Aorta (tissue), 5 donors: ENCODE data around the gene MED27. TPM values are rescaled to one million over a fixed set of nuclear protein-coding genes. Genes with fewer than 3 reads are reported as not detected.
"Not testable (repeated sequence)": the region's sequence is repeated elsewhere in the genome, so short reads cannot be mapped to it uniquely, and the experiment has no call there.

Experiments used
- ATAC-seq: fragments of 200-7000 bp; cut with Tn5 transposase; one replicate; pipeline ENCODE4 v1.9.1; 2022; ENCODE audit warnings: moderate library complexity; ENCODE audit not compliant: low FRiP score
- DNase-seq, 2 donors: peaks; one replicate each; pipeline ENCODE4 v3.0.0-alpha.2; 2020
- H3K27ac ChIP-seq, 2 donors: one replicate each; pipeline ENCODE4 v1.5.1; 2013; ENCODE audit warnings: low read length in 2 of 2, mild to moderate bottlenecking in 2 of 2, moderate library complexity in 2 of 2, control low read depth in 1 of 2, inconsistent platforms in 1 of 2, low read depth in 1 of 2
- H3K27me3 ChIP-seq, 2 donors: one replicate each; pipeline ENCODE4 v1.6.1; 2013; ENCODE audit warnings: control low read depth in 1 of 2, low read length in 1 of 2, mild to moderate bottlenecking in 1 of 2, moderate library complexity in 1 of 2; ENCODE audit not compliant: insufficient read depth in 2 of 2, control insufficient read depth in 1 of 2
- H3K36me3 ChIP-seq, 2 donors: one replicate each; pipeline ENCODE4 v1.6.1; 2013; ENCODE audit warnings: control low read depth in 1 of 2, low read length in 1 of 2, mild to moderate bottlenecking in 1 of 2; ENCODE audit not compliant: insufficient read depth in 2 of 2, control insufficient read depth in 1 of 2
- H3K4me1 ChIP-seq, 2 donors: one replicate each; pipeline ENCODE4 v1.6.1; 2013; ENCODE audit warnings: low read length in 2 of 2, control low read depth in 1 of 2, mild to moderate bottlenecking in 1 of 2, moderate library complexity in 1 of 2; ENCODE audit not compliant: insufficient read depth in 2 of 2, control insufficient read depth in 1 of 2
- H3K4me3 ChIP-seq, 2 donors: one replicate each; pipeline ENCODE4 v1.5.1; 2013; ENCODE audit warnings: low read length in 2 of 2, control low read depth in 1 of 2, mild to moderate bottlenecking in 1 of 2
- H3K9me3 ChIP-seq: one replicate; pipeline ENCODE4 v1.6.1; 2013; ENCODE audit warnings: mild to moderate bottlenecking, low read length; ENCODE audit not compliant: control insufficient read depth
- WGBS, 2 donors: extraction: QIAGEN DNeasy Blood & Tissue Kit; methylation state at CpG; one replicate each; pipeline ENCODE4 v1.1.7; 2013; 5-methylcytosine and 5-hydroxymethylcytosine counted together
- intact Hi-C, 2 donors: fragments of 100-400 bp; cut with DNase I; formaldehyde crosslinking; loops; one replicate each; pipeline versions ENCODE4 v1.14.2 to v1.15.0; 2022
- polyA plus RNA-seq, 2 donors: library from polyadenylated mRNA; stranded (reverse); fragments of 200-250 nt; gene quantifications; one replicate each; pipeline ENCODE4 v1.2.3, GENCODE V29; 2013
- total RNA-seq, 2 donors: library from RNA; stranded (reverse); fragmentation: NEBNext Ultra II Directional; extraction: Animal tissue kit (Norgen Biotek cat#: 25700); gene quantifications; one replicate each; pipeline ENCODE4 v1.2.1, GENCODE V29; 2021
- donor health status: healthy with polysubstance abuse.
- donor health status: Bipolar disorder and iron deficiency.
- donor health status: DM: no; HTN: no; CAD: no.
- donor health status: DM: no; HTN: no; CAD: no.
- donor health status: DM: yes; HTN: yes; CAD: no.

MED27 gene
- total and polyA plus RNA-seq, 4 donors = 15.5 to 25.1 (median 20.9) TPM

- Histone ChIP-seq H3K4me1 (no peaks in the 10 kb centered on the region), H3K27ac (no peak overlapping the region), H3K9me3 (no peaks in the 10 kb centered on the region), H3K36me3 (no peaks in the 10 kb centered on the region), H3K4me3 (no peak overlapping the region), H3K27me3 (no peaks in the 10 kb centered on the region)
- DNase-seq (no peak), ATAC-seq (no peak)
- intact Hi-C loops = no loop called here
- 81 to 86% methylated on average over 3 of the region's 3 CpGs for WGBS, 2 donors
These were observed 152.6 kb downstream of the MED27 start for GRCh38 chr9:131927091-131927490.

- Histone ChIP-seq H3K36me3 (no peaks in the 10 kb centered on the region), H3K27me3 (no peaks in the 10 kb centered on the region), H3K9me3 (no peaks in the 10 kb centered on the region), H3K4me1 (no peaks in the 10 kb centered on the region), H3K27ac (no peak overlapping the region), H3K4me3 (no peak overlapping the region)
- WGBS, 2 donors = 93 to 95% methylated on average over 6 of the region's 6 CpGs
- intact Hi-C loops = no loop called here
- ATAC-seq (no peak), DNase-seq (no peak)
These were observed 153.2 kb downstream of the MED27 start for GRCh38 chr9:131926360-131926922.

- DNase-seq = no peak
- Histone ChIP-seq H3K27me3 (no peaks in the 10 kb centered on the region), H3K4me1 (no peaks in the 10 kb centered on the region), H3K9me3 (no peaks in the 10 kb centered on the region), H3K27ac (no peak overlapping the region), H3K4me3 (no peak overlapping the region), H3K36me3 (no peaks in the 10 kb centered on the region)
- no peak for ATAC-seq
- 92 to 93% methylated on average over 6 of the region's 6 CpGs for WGBS, 2 donors
- intact Hi-C loops = no loop called here
These were observed 153.9 kb downstream of the MED27 start for GRCh38 chr9:131925677-131926177.

GRCh38 chr9:131923766-131924165 is 155.9 kb downstream of the MED27 start:
- Histone ChIP-seq H3K27ac (no peak overlapping the region), H3K4me1 (no peaks in the 10 kb centered on the region), H3K9me3 (no peaks in the 10 kb centered on the region), H3K27me3 (no peaks in the 10 kb centered on the region), H3K4me3 (no peak overlapping the region), H3K36me3 (no peaks in the 10 kb centered on the region)
- 98% methylated on average over 4 of the region's 4 CpGs for WGBS, 2 donors
- DNase-seq = no peak
- intact Hi-C loops = no loop called here
- ATAC-seq = no peak

GRCh38 chr9:131923132-131923671 is 156.5 kb downstream of the MED27 start:
- intact Hi-C loops = no loop called here
- ATAC-seq (no peak), DNase-seq (no peak)
- Histone ChIP-seq H3K27me3 (no peaks in the 10 kb centered on the region), H3K36me3 (no peaks in the 10 kb centered on the region), H3K4me1 (no peaks in the 10 kb centered on the region), H3K27ac (no peak overlapping the region), H3K4me3 (no peak overlapping the region), H3K9me3 (no peaks in the 10 kb centered on the region)
- 92 to 93% methylated on average over 3 of the region's 3 CpGs for WGBS, 2 donors

- H3K36me3 ChIP-seq, DNase-seq, H3K9me3 ChIP-seq, intact Hi-C loops, H3K4me3 ChIP-seq, H3K4me1 ChIP-seq, H3K27ac ChIP-seq, ATAC-seq, H3K27me3 ChIP-seq: not testable (repeated sequence)
- 95 to 96% methylated on average over 5 of the region's 5 CpGs for WGBS, 2 donors
These were observed 158.0 kb downstream of the MED27 start for GRCh38 chr9:131921635-131922034.

- Histone ChIP-seq H3K27me3 (no peaks in the 10 kb centered on the region), H3K4me1 (peaks cover 0 to 5% of the 10 kb centered on the region in 2 donors), H3K9me3 (no peaks in the 10 kb centered on the region), H3K4me3 (no peak overlapping the region), H3K27ac (no peak overlapping the region), H3K36me3 (no peaks in the 10 kb centered on the region)
- DNase-seq (no peak), ATAC-seq (no peak)
- WGBS, 2 donors = 64 to 72% methylated on average over 1 of the region's 1 CpG
- intact Hi-C loops = no loop called here
These were observed 160.5 kb downstream of the MED27 start for GRCh38 chr9:131919216-131919615.

GRCh38 chr9:131918481-131918880 is 161.2 kb downstream of the MED27 start:
- intact Hi-C loops = no loop called here

GRCh38 chr9:131917009-131917408 is 162.7 kb downstream of the MED27 start:
- Histone ChIP-seq H3K36me3 (no peaks in the 10 kb centered on the region), H3K9me3 (no peaks in the 10 kb centered on the region), H3K4me1 (peaks cover 0 to 5% of the 10 kb centered on the region in 2 donors), H3K27me3 (no peaks in the 10 kb centered on the region), H3K4me3 (no peak overlapping the region), H3K27ac (no peak overlapping the region)
- ATAC-seq (no peak), DNase-seq (no peak)
- 87 to 94% methylated on average over 2 of the region's 2 CpGs for WGBS, 2 donors
- intact Hi-C loops = no loop called here

More at GRCh38 chr9:131918481-131918880, 161.2 kb downstream of the MED27 start:
- Histone ChIP-seq H3K9me3 (no peaks in the 10 kb centered on the region), H3K4me1 (peaks cover 0 to 5% of the 10 kb centered on the region in 2 donors), H3K27me3 (no peaks in the 10 kb centered on the region), H3K4me3 (no peak overlapping the region), H3K27ac (no peak overlapping the region), H3K36me3 (no peaks in the 10 kb centered on the region)
- ATAC-seq (no peak), DNase-seq (no peak)
- 90% methylated on average over 5 of the region's 5 CpGs for WGBS, 2 donors
